HepG2 (cell line): ENCODE results near the gene TRAPPC1. TPM values are rescaled to one million over a fixed set of nuclear protein-coding genes. Genes with fewer than 3 reads are reported as not detected.
A peak's percentile ranks its signal among the peaks of the same experiment; 100 is the strongest.

Experiments used
- AGO1 ChIP-seq: fragments of 200-400 bp; formaldehyde crosslinking; IDR thresholded peaks from 2 replicates; pipeline ENCODE4 v1.6.1; 2017; ENCODE audit warnings: mild to moderate bottlenecking, low read depth, low read length, moderate library complexity; ENCODE audit not compliant: poor library complexity, severe bottlenecking
- ARID3A ChIP-seq: IDR thresholded peaks from 2 replicates; pipeline ENCODE4 v1.6.1; 2012; ENCODE audit warnings: low read depth, low read length, improper control_type of control experiment
- EHMT2 ChIP-seq: fragments of 200-600 bp; sonication (generic); IDR thresholded peaks from 2 replicates; pipeline ENCODE4 v1.7.0; 2017; ENCODE audit warnings: antibody characterized with exemption, low read depth, low read length, borderline replicate concordance
- ELK4 ChIP-seq: sonication (generic); formaldehyde crosslinking; IDR thresholded peaks from 2 replicates; pipeline ENCODE4 v1.9.0; 2021; ENCODE audit warnings: missing genetic modification reagents, borderline replicate concordance
- FOXC1 ChIP-seq: sonication (generic); formaldehyde crosslinking; IDR thresholded peaks from 2 replicates; pipeline ENCODE4 v1.8.0; 2022; ENCODE audit warnings: mild to moderate bottlenecking, missing genetic modification reagents, borderline replicate concordance
- HMG20A ChIP-seq: IDR thresholded peaks from 2 replicates; pipeline ENCODE4 v1.6.1; 2016; ENCODE audit warnings: borderline replicate concordance
- KDM5A ChIP-seq: fragments of 200-600 bp; sonication (generic); IDR thresholded peaks from 2 replicates; pipeline ENCODE4 v1.7.0; 2018; ENCODE audit warnings: antibody characterized with exemption, mild to moderate bottlenecking, low read length, borderline replicate concordance
- NCOA5 ChIP-seq: sonication (generic); formaldehyde crosslinking; IDR thresholded peaks from 2 replicates; pipeline ENCODE4 v1.4.0; 2020; ENCODE audit warnings: missing genetic modification reagents
- NR2C2 ChIP-seq: sonication (generic); formaldehyde crosslinking; IDR thresholded peaks from 2 replicates; pipeline ENCODE4 v1.4.0; 2020; ENCODE audit warnings: missing genetic modification reagents, mild to moderate bottlenecking, moderate library complexity, borderline replicate concordance
- SIN3A ChIP-seq: IDR thresholded peaks from 2 replicates; pipeline ENCODE4 v1.6.1; 2011; ENCODE audit warnings: low read depth, mild to moderate bottlenecking, control low read depth, low read length, borderline replicate concordance
- SMARCC2 ChIP-seq: fragments of 450-650 bp; IDR thresholded peaks from 2 replicates; pipeline ENCODE4 v1.6.1; 2017; ENCODE audit warnings: antibody characterized with exemption, mild to moderate bottlenecking
- TFDP2 ChIP-seq: sonication (generic); formaldehyde crosslinking; IDR thresholded peaks from 2 replicates; pipeline ENCODE4 v1.4.0; 2020; ENCODE audit warnings: missing genetic modification reagents
- UBTF ChIP-seq: sonication (generic); formaldehyde crosslinking; IDR thresholded peaks from 2 replicates; pipeline ENCODE4 v1.4.0; 2020; ENCODE audit warnings: mild to moderate bottlenecking, missing genetic modification reagents
- ZBTB10 ChIP-seq: sonication (generic); formaldehyde crosslinking; IDR thresholded peaks from 2 replicates; pipeline ENCODE4 v1.4.0; 2020; ENCODE audit warnings: missing genetic modification reagents, borderline replicate concordance
- ZNF605 ChIP-seq: sonication (generic); formaldehyde crosslinking; IDR thresholded peaks from 2 replicates; pipeline ENCODE4 v1.8.0; 2022; ENCODE audit warnings: mild to moderate bottlenecking, missing genetic modification reagents
- ZUFSP ChIP-seq: sonication (generic); formaldehyde crosslinking; IDR thresholded peaks from 2 replicates; pipeline ENCODE4 v1.9.0; 2021; ENCODE audit warnings: missing genetic modification reagents, mild to moderate bottlenecking, borderline replicate concordance
- polyA plus RNA-seq, 8 experiments: library from polyadenylated mRNA; depleted of rRNA in 3 of 8; stranded (reverse) in 7 of 8; unstranded in 1 of 8; fragments of >200 nt; fragmentation: Illumina TruSeq in 4 of 8; extraction: Trizol in 4 of 8; gene quantifications; 2 replicates each; pipeline versions ENCODE4 v1.2.1 to v1.2.3, GENCODE V29; 2011 to 2016; ENCODE audit warnings: low read depth in 4 of 8, missing spikeins in 1 of 8, mixed read lengths in 1 of 8; ENCODE audit not compliant: insufficient read depth in 1 of 8
- total RNA-seq, 5 experiments: library from RNA; depleted of rRNA; stranded (reverse); fragments of >200 nt; fragmentation: Illumina TruSeq; extraction: Trizol; gene quantifications; 2 replicates each; pipeline ENCODE4 v1.2.3, GENCODE V29; 2016; ENCODE audit warnings: low read depth in 1 of 5

The TRAPPC1 gene
- total and polyA plus RNA-seq, 2 of the 13 experiments (the other 11 are each of a cell fraction or from before 2014, with no cell fraction given) = 28.1 to 44.9 TPM

- TF ChIP-seq ZBTB10 (CRISPR knock-in tag) (no peak), ZNF605 (CRISPR knock-in tag) (no peak), FOXC1 (no peak), AGO1 (no peak), UBTF (CRISPR knock-in tag) (peak; percentile 27; the same call in 1 of the 2 replicates), ARID3A (no peak), KDM5A (no peak), SIN3A (peak; percentile 23; the same call in 1 of the 2 replicates), SMARCC2 (no peak), NR2C2 (CRISPR knock-in tag) (no peak), EHMT2 (no peak), TFDP2 (no peak), ELK4 (CRISPR knock-in tag) (no peak), ZUFSP (no peak), NCOA5 (CRISPR knock-in tag) (no peak), HMG20A (CRISPR knock-in tag) (no peak)
Observed at GRCh38 chr17:7885367-7886226, 46.1 kb downstream of the TRAPPC1 start (continued).
